ENCODE data around the gene IRF2BPL. TPM values are rescaled to one million over a fixed set of nuclear protein-coding genes. Genes with fewer than 3 reads are reported as not detected.
A peak's percentile ranks its signal among the peaks of the same experiment; 100 is the strongest.

Gene IRF2BPL
- total RNA-seq, 1 experiment from 2014 or later, result 74.6 TPM

DNA sequence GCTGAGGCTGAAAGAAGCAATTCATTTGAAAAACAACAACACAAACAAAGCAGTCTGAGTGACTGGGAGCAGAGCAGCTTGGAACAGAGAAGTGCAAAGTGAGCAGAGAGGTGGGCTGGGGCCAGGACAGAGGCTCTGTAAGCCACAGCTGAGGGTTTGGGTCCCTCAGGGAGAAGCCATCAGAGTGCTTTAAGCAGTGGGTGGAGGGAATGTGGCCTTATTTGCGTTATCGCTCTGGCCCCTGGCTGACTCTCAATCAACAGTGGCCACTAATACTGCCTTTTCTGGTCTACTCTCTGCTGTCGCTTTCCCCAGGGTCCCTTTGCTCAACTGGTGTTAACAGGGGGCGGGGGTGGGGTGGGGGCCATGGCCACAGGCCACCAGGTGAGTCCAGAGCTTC, 44.2 kb downstream of the IRF2BPL start (continued):
- no peak for TF ChIP-seq ZFX (IDR thresholded peaks at IDR 0.05)

DNA sequence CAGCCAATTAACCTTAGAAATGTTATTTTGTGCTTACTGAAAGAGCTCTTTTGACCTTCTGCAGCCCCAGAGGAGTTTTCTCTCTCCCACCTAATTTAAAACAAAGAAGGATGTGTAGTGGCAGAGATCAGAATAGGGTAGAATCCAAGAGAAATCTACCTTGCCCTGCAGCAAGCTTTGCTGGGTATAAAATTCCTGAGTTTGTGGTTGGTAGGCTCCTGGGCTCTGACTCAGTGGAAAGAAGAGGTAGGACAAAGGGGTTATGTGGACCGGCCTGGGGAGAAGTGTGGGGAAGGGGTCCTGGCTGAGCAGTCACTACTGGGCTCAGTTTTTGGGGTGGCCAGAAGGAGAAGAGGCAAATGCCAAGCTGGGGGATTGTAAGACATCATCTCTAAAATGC, 46.8 kb downstream of the IRF2BPL start:
- peaks cover 5 to 10% of the 10 kb centered on the region in 2 experiments; a peak in 2 of 4 replicates for H3K9me3 ChIP-seq (ENCODE audit: control insufficient read depth in 1 of 2, insufficient read depth in 1 of 2, low read depth in 1 of 2, low read length in 2 of 2)
- no peak overlapping the region for H3K4me3 ChIP-seq (replicated peaks in 1 of 2; ENCODE audit: low read depth in 1 of 2, low read length in 2 of 2)
- DNase-seq (ENCODE audit: low read depth, low spot score), result no peak
- POLR2A ChIA-PET, result no interaction called here
- CTCF ChIA-PET, result no interaction called here
- intact Hi-C loops (cut with micrococcal nuclease), result no loop called here
- TF ChIP-seq CBX3 (IDR thresholded peaks at IDR 0.05; ENCODE audit: low read depth) (0 out of 2 replicates have a peak, but pooled peaks have one; percentile 11), ZNF274 (IDR thresholded peaks at IDR 0.05; ENCODE audit: low read depth, low read length) (no peak)
- no peaks in the 10 kb centered on the region for H3K27me3 ChIP-seq (ENCODE audit: insufficient read depth, low read length)
- no TSS peak for BruUV-seq (replicated peaks)
- H4K20me1 ChIP-seq (ENCODE audit: insufficient read depth), result no peaks in the 10 kb centered on the region
- no peak overlapping the region for H3K4me2 ChIP-seq (ENCODE audit: low read length)
- peaks cover 4 to 11% of the 10 kb centered on the region in 2 experiments; a peak in 3 of 4 replicates for H3K4me1 ChIP-seq (ENCODE audit: control insufficient read depth in 1 of 2, insufficient read depth in 2 of 2, low read length in 2 of 2)
- H3K79me2 ChIP-seq (ENCODE audit: insufficient read depth, low read length), result no peaks in the 10 kb centered on the region
- H3K9me2 ChIP-seq (ENCODE audit: insufficient read depth), result no peaks in the 10 kb centered on the region
- H2AFZ ChIP-seq (ENCODE audit: low read depth, low read length, poor library complexity, severe bottlenecking), result no peak overlapping the region
- no peaks in the 10 kb centered on the region for H3K36me3 ChIP-seq (ENCODE audit: control insufficient read depth in 1 of 2, insufficient read depth in 2 of 2, low read length in 2 of 2)
- RAD21 ChIA-PET (ENCODE audit: low non-redundant PET in 1 of 2, low total read pairs in 2 of 2, uncharacterized antibody in 2 of 2, unreplicated experiment in 2 of 2), result no interaction called here
- no peak for ATAC-seq
- H3K9ac ChIP-seq (ENCODE audit: low read length), result no peak overlapping the region
- no peak overlapping the region for H3K27ac ChIP-seq (ENCODE audit: low read depth, low read length)

DNA sequence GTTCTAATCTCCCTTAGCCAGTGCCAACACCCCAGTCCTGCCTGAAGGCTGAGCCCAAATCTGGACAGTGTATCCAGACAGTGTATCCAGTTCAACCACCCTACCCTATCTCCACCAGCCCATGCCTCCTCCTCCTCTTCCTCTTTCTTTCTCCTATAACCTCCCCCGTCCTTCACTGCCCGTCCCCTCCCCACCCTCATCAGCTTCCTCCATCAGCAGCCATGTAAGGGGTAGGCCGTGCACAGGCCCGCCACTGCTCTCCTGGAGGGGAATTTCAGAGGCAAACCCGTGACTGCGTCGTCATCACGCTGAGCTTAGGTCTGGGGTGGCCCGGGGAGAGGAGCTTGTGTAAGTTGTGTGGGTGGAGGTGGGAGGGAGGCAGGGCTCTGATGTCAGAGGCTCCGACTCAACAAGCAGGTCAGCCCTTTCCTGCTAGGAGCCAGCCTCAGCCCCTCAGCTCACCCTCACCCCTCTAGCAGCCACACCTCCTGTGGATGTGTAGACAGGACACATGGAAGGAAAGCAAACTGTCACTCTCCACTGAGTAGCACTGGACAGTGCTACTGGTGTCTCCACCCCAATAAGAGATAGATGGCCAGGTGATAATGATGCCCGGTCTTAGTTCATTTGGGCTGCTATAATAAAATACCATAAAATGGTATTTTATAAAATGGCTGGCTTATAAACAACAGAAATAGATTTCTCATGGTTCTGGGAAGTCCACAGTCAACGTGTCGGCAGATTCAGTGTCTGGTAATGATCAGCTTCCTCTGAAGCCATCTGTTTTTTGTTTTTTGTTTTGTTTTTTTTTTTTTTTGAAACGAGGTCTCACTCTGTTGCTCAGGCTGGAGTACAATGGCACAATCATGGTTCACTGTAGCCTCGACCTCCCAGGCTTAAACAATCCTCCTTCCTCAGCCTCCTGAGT, 50.5 kb downstream of the IRF2BPL start:
- POLR2A ChIA-PET, result interaction anchor here (1.5 kb wide), 1 partner anchor 16 kb away, joined by 5 read pairs; no protein-coding TSS in a partner anchor
- H3K27me3 ChIP-seq (ENCODE audit: insufficient read depth, low read length), result no peaks in the 10 kb centered on the region
- no peak overlapping the region for H3K27ac ChIP-seq (ENCODE audit: low read depth, low read length)
- H3K4me2 ChIP-seq (ENCODE audit: low read length), result 0 out of 2 replicates have a peak overlapping the region, but pooled peaks have one; percentile 14
- no peaks in the 10 kb centered on the region for H3K36me3 ChIP-seq (ENCODE audit: control insufficient read depth in 1 of 2, insufficient read depth in 2 of 2, low read length in 2 of 2)
- H3K9me3 ChIP-seq (ENCODE audit: control insufficient read depth in 1 of 2, insufficient read depth in 1 of 2, low read depth in 1 of 2, low read length in 2 of 2), result peaks cover 5 to 10% of the 10 kb centered on the region in 2 experiments; a peak in 2 of 4 replicates
- no peak overlapping the region for H3K9ac ChIP-seq (ENCODE audit: low read length)
- CTCF ChIA-PET, result interaction anchor here (0.7 kb wide), 1 partner anchor 167 kb away, joined by 3 read pairs; no protein-coding TSS in a partner anchor
- DNase-seq (ENCODE audit: low read depth, low spot score) (no peak), ATAC-seq (peak; percentile 43; the same call in 1 of the 2 replicates)
- intact Hi-C loops (cut with micrococcal nuclease), result no loop called here
- no TSS peak for BruUV-seq (replicated peaks)
- H3K4me1 ChIP-seq (ENCODE audit: control insufficient read depth in 1 of 2, insufficient read depth in 2 of 2, low read length in 2 of 2), result peaks cover 10 to 20% of the 10 kb centered on the region in 2 experiments; a peak in 3 of 4 replicates
- no peaks in the 10 kb centered on the region for H3K9me2 ChIP-seq (ENCODE audit: insufficient read depth)
- RAD21 ChIA-PET (ENCODE audit: low non-redundant PET in 1 of 2, low total read pairs in 2 of 2, uncharacterized antibody in 2 of 2, unreplicated experiment in 2 of 2), result no interaction called here
- H2AFZ ChIP-seq (ENCODE audit: low read depth, low read length, poor library complexity, severe bottlenecking), result no peak overlapping the region
- H3K4me3 ChIP-seq (replicated peaks in 1 of 2; ENCODE audit: low read depth in 1 of 2, low read length in 2 of 2), result no peak overlapping the region
- no peaks in the 10 kb centered on the region for H3K79me2 ChIP-seq (ENCODE audit: insufficient read depth, low read length)
- H4K20me1 ChIP-seq (ENCODE audit: insufficient read depth), result no peaks in the 10 kb centered on the region
- 0 out of 2 replicates have a peak, but pooled peaks have one; percentile 31 for TF ChIP-seq EGR1 (IDR thresholded peaks at IDR 0.05; ENCODE audit: low read depth)
- TF ChIP-seq, protein P1, sequence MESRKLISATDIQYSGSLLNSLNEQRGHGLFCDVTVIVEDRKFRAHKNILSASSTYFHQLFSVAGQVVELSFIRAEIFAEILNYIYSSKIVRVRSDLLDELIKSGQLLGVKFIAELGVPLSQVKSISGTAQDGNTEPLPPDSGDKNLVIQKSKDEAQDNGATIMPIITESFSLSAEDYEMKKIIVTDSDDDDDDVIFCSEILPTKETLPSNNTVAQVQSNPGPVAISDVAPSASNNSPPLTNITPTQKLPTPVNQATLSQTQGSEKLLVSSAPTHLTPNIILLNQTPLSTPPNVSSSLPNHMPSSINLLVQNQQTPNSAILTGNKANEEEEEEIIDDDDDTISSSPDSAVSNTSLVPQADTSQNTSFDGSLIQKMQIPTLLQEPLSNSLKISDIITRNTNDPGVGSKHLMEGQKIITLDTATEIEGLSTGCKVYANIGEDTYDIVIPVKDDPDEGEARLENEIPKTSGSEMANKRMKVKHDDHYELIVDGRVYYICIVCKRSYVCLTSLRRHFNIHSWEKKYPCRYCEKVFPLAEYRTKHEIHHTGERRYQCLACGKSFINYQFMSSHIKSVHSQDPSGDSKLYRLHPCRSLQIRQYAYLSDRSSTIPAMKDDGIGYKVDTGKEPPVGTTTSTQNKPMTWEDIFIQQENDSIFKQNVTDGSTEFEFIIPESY (IDR thresholded peaks at IDR 0.05; ENCODE audit: extremely low read depth, insufficient replicate concordance, low read length), result no peak
